ACHN (cell line): Measurements from ENCODE around the gene LSG1.

Source experiments
- DNase-seq: peaks from one replicate; pipeline ENCODE4 v3.0.0-alpha.2; 2015
- in situ Hi-C: cut with HindIII; loops from 2 replicates; pipeline ENCODE4 v1.10.0; 2017; ENCODE audit warnings: low sequenced_read_pairs, low pct_ligation_motif_present, low pct_unique_long_range_greater_than_20kb

Gene LSG1

GRCh38 chr3:194671511-194671899, 486 bp downstream of the LSG1 start:
- in situ Hi-C loops, result no loop called here
- DNase-seq, result peak; percentile 58

GRCh38 chr3:194667363-194667762, 4.6 kb downstream of the LSG1 start:
- DNase-seq, result no peak
- in situ Hi-C loops, result no loop called here

DNA sequence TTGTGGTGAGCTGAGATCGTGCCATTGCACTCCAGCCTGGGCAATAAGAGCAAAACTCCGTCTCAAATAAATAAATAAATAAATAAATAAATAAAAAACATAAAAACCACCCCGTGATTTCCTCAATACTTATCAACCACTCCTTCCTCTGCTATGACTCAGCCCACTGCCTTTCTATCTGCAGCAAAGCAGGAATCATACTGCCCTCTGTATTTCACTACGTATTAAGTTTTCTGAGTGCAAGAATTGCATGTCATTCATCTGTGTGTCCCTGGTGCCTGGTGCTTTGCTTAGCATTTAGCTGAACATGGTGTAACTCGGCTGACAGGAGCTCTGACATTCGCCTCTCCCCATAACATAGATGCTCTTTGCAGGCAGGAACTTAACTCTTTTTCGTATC, 7.1 kb downstream of the LSG1 start:
- in situ Hi-C loops, result no loop called here
- no peak for DNase-seq

DNA sequence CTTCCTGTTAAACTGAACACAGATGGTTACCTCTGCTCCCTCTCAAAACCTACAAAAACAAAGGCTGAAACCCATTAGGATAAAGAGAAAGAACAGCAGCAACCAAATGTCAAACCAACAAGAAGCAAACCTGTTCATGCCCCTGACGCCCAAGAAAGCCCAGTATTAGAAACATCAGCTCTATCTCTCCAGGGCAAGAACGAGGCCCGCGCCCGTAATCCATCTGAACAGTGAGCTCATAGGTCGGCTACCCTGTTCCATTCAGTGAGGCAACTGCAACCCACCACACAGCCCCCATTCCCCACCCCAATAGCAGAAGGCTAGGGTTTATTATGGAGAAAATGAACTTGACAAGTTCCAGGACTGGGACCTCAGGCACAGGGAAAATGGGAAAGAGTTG, 10.0 kb downstream of the LSG1 start:
- no peak for DNase-seq
- in situ Hi-C loops, result no loop called here

- DNase-seq, result no peak
Observed at GRCh38 chr3:194661374-194661773, 10.6 kb downstream of the LSG1 start.

GRCh38 chr3:194659778-194660177, 12.2 kb downstream of the LSG1 start:
- no peak for DNase-seq
- in situ Hi-C loops, result no loop called here

More at GRCh38 chr3:194661374-194661773, 10.6 kb downstream of the LSG1 start:
- in situ Hi-C loops, result no loop called here

DNA sequence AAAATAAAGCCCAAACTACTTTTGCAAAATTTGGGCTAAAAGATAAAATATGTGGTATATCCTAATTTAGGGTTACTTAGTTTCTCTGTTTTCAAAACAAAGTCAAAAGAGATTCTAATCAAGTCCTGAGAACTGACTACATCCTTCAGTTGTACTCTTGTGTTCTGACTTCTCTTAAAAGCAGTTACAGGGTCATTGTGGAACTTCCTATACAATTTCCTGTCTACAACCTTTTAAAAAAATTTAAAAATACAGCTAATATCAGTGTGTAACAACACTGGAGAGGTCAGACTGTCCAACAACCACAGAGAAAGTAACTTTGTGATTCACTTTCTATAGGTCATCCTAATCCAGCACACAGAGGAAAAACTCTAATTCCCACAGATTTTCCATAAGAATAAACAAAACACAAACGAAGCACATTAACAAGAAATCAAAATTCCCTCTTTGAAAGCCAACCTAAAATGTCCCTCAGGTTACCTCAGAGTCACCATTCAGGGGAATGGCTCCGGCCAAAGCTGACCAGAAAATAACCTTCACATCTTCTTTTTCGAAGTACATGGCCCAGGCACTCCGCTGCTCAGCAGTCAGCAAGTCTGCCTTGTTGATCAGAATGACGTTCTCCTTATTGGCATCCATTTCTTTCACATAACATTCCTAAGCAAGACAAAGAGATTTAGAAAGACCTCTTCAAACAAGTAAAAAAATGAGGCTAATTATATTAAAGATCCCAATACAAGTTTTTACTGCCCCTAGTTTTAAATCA, 13.3 kb downstream of the LSG1 start:
- DNase-seq, result no peak
- in situ Hi-C loops, result no loop called here

DNA sequence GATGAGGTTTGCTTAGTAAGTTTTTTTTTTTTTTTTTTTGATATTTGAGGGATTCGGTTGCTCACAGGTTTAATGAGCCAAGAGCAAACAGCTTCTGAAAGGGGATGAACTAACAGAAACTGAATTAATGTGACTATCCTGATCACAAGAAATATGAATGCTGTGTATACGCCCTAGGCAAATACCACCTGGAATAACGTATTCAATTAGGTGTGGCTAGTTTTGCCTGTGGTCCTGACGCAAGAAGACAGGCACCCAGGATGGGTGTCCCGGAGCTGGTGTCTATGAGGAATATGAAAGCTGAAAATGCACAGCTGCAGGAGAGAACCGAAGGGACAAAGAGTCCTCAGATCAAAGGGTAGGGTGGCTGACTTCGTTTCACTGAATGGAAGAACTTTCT, 14.6 kb downstream of the LSG1 start:
- in situ Hi-C loops, result no loop called here
- no peak for DNase-seq

GRCh38 chr3:194654443-194654842, 17.5 kb downstream of the LSG1 start:
- no peak for DNase-seq
- in situ Hi-C loops, result no loop called here

DNA sequence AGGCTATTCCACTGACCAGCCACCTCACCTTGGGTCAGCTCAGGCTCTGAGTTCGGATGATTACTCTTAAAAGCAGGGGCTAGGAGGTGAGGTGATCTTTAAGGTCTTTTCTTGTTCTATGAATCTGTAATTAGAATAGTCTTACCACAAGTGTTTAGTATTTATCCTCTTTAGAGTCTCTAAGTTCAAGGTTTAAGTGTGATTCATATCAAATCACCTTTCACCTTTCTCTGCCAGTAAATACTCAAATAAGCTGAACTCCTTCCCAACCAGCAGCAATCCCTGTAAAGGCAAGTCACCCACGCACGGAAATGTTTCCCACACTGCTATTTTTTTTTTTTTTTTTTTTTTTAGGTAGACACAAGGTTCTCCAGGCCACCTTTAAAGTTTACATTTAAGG, 24.2 kb downstream of the LSG1 start:
- in situ Hi-C loops, result no loop called here
- no peak for DNase-seq

GRCh38 chr3:194642769-194643168, 29.2 kb downstream of the LSG1 start:
- in situ Hi-C loops, result no loop called here

GRCh38 chr3:194640829-194641228, 31.2 kb downstream of the LSG1 start:
- in situ Hi-C loops, result no loop called here
- DNase-seq, result peak; percentile 8

More at GRCh38 chr3:194642769-194643168, 29.2 kb downstream of the LSG1 start:
- DNase-seq, result no peak

- no peak for DNase-seq
- in situ Hi-C loops, result no loop called here
Observed at GRCh38 chr3:194638991-194639605, 32.9 kb downstream of the LSG1 start.

DNA sequence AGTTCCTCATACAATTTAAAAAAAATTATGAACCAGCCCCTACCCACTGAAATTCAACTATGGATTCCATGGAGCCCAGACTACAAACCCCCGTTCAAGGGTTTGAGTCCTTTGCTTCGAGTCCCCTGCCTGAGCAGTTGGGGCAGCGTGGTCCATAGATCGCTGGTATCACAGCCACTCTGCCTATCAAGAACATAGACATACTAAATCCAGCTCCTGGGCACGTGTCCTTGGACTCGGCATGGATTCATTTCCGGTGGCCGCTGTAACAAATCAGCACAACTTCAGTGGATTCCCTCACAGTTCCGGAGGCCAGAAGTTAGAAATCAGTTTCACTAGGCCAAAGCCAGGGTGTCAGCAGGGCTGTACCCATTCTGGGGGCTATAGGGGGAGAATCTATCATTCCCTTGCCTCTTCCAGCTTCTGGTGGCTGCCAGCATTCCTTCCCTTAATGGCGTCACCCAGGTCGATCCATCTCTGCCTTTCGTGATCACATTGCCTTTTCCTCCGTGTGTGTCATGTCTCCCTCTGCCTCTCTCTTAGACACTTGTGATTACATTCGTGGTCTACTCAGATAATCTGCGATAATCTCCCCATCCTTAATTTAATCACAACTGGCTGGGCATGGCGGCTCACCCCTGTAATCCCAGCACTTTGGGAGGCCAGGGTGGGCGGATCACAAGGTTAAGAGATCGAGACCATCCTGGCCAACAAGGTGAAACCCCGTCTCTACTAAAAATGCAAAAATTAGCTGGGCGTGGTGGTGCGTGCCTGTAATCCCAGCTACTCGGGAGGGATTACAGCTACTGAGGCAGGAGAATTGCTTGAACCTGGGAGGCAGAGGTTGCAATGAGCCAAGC, 34.2 kb downstream of the LSG1 start:
- in situ Hi-C loops, result no loop called here
- DNase-seq, result no peak

GRCh38 chr3:194637066-194637465, 34.9 kb downstream of the LSG1 start:
- DNase-seq, result no peak
- in situ Hi-C loops, result no loop called here

DNA sequence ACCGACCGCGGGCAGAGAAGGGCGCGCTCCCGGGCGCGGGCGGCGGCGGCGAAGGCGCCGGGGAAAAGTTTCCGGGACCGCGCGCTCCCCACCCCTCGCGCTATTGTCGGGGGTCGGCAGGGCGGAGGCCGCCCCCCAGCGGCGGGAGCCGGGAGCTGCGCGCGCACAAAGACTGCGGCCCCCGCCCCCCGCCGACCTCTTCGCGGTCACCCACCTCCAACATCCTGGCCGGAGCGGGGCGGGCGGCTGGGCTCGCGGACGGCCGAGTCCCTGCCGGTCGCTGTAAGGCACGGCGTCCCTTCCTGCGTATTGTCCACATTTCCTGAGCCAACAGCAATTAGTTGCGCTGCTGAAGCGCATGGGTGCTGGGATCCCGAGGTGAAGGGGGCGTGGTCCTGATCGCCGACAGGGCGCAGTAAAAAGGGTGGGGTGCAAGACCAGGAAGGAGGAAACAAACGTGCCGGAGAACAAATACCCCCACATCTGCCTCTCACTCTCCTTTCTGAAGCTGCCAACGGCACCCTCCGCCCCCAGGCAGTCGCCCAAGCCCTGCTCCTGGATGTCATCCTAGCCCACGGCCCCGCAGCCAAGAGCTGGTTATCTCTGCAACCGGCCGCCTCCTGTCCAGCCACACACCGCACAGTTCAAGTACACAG, 38.5 kb downstream of the LSG1 start, which contains the start of gene TMEM44:
Gene TMEM44 (minus strand): TSS at position 71 of the 656 bp plus-strand sequence. CDS start 204 bp downstream, outside the sequence.
- in situ Hi-C loops, result no loop called here
- peak; percentile 83 for DNase-seq

GRCh38 chr3:194632809-194633348, 39.1 kb downstream of the LSG1 start:
- in situ Hi-C loops, result no loop called here
- peak; percentile 6 for DNase-seq

DNA sequence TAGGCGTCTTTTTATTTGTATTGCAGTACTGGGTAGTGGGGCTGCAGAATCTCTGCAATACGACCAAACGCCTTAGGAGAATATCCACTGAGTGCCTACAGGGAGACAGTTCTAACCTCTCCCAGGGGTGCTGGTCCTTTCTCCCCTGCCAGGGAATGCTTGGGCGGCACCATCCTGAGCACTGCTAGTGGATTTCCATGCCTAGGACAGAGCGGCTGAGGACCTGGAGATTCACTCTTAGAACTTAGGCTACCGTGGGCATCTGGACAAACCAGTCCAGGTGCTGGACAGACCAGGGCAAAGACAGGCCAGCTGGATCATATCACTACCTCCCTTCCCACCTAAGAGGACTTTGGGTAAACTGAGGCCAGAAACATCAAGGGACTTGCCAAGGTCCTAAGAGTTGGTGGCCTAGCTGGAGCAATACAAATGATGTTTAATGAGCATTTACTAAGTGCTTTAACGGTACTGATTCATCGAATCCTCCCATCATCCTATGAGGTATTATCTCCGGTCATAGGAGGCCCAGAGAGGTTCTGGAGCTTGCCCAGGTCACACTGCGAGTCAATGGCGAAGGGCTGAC, 39.7 kb downstream of the LSG1 start:
- DNase-seq, result no peak
- in situ Hi-C loops, result no loop called here
